ENCODE measurements around the gene MAD1L1.
"Not testable (repeated sequence)": the region's sequence is repeated elsewhere in the genome, so short reads cannot be mapped to it uniquely, and the experiment has no call there.

MAD1L1 gene

GRCh38 chr7:1941464-1942242 lies 291.1 kb downstream of the MAD1L1 start:
- no peak for DNase-seq (ENCODE audit: low read depth)

GRCh38 chr7:1940863-1941262 lies 291.9 kb downstream of the MAD1L1 start:
- no peak for DNase-seq (ENCODE audit: low read depth)

- no peak for DNase-seq (ENCODE audit: low read depth)
These were observed 292.4 kb downstream of the MAD1L1 start for GRCh38 chr7:1940402-1940786.

- no peak for DNase-seq (ENCODE audit: low read depth)
These were observed 293.0 kb downstream of the MAD1L1 start for GRCh38 chr7:1939434-1940401.

- no peak for DNase-seq (ENCODE audit: low read depth)
These were observed 293.8 kb downstream of the MAD1L1 start for GRCh38 chr7:1938788-1939433.

GRCh38 chr7:1937252-1937605 lies 295.5 kb downstream of the MAD1L1 start:
- DNase-seq (ENCODE audit: low read depth), result no peak

GRCh38 chr7:1936531-1937251 lies 296.1 kb downstream of the MAD1L1 start:
- no peak for DNase-seq (ENCODE audit: low read depth)

GRCh38 chr7:1936006-1936310 lies 296.8 kb downstream of the MAD1L1 start:
- DNase-seq (ENCODE audit: low read depth), result no peak

- no peak for DNase-seq (ENCODE audit: low read depth)
These were observed 297.4 kb downstream of the MAD1L1 start for GRCh38 chr7:1935176-1936005.

- DNase-seq (ENCODE audit: low read depth), result no peak
These were observed 298.0 kb downstream of the MAD1L1 start for GRCh38 chr7:1934756-1935155.

GRCh38 chr7:1934017-1934416 lies 298.7 kb downstream of the MAD1L1 start:
- no peak for DNase-seq (ENCODE audit: low read depth)

- no peak for DNase-seq (ENCODE audit: low read depth)
These were observed 299.5 kb downstream of the MAD1L1 start for GRCh38 chr7:1933066-1933750.

GRCh38 chr7:1931951-1932270 lies 300.8 kb downstream of the MAD1L1 start:
- no peak for DNase-seq (ENCODE audit: low read depth)

- peak; percentile 9 for DNase-seq (ENCODE audit: low read depth)
These were observed 301.3 kb downstream of the MAD1L1 start for GRCh38 chr7:1931256-1931950.

- no peak for DNase-seq (ENCODE audit: low read depth)
These were observed 302.2 kb downstream of the MAD1L1 start for GRCh38 chr7:1930381-1931065.

GRCh38 chr7:1929349-1929925 lies 303.3 kb downstream of the MAD1L1 start:
- not testable (repeated sequence) for DNase-seq (ENCODE audit: low read depth)

GRCh38 chr7:1928645-1929348 lies 303.9 kb downstream of the MAD1L1 start:
- DNase-seq (ENCODE audit: low read depth), result no peak

GRCh38 chr7:1927937-1928644 lies 304.7 kb downstream of the MAD1L1 start:
- DNase-seq (ENCODE audit: low read depth), result no peak

All from HS-5 (cell line).